NCI-H2227 (cell line): Measurements from ENCODE around the gene CTSL.
"Not testable (repeated sequence)": the region's sequence is repeated elsewhere in the genome, so short reads cannot be mapped to it uniquely, and the experiment has no call there.

Experiments
- DNase-seq: peaks from one replicate; lab custom pipeline; 2025; ENCODE audit not compliant: unreplicated experiment; lab: John Stamatoyannopoulos, UW

CTSL gene

GRCh38 chr9:87751868-87752267, 25.9 kb downstream of the CTSL start:
- DNase-seq, result no peak

- no peak for DNase-seq
Observed at GRCh38 chr9:87753313-87753712, 27.4 kb downstream of the CTSL start.

GRCh38 chr9:87758330-87758729, 32.4 kb downstream of the CTSL start:
- not testable (repeated sequence) for DNase-seq

- not testable (repeated sequence) for DNase-seq
Observed at GRCh38 chr9:87759980-87760379, 34.1 kb downstream of the CTSL start.

GRCh38 chr9:87760529-87760928, 34.6 kb downstream of the CTSL start:
- DNase-seq, result no peak

- DNase-seq, result no peak
Observed at GRCh38 chr9:87763286-87763685, 37.4 kb downstream of the CTSL start.

- DNase-seq, result no peak
Observed at GRCh38 chr9:87765521-87765920, 39.6 kb downstream of the CTSL start.

- no peak for DNase-seq
Observed at GRCh38 chr9:87766697-87767096, 40.8 kb downstream of the CTSL start.

GRCh38 chr9:87770616-87771315, 44.8 kb downstream of the CTSL start:
- no peak for DNase-seq

- DNase-seq, result no peak
Observed at GRCh38 chr9:87771316-87772006, 45.5 kb downstream of the CTSL start.

GRCh38 chr9:87776481-87777379, 50.8 kb downstream of the CTSL start:
- no peak for DNase-seq

GRCh38 chr9:87778996-87779395, 53.1 kb downstream of the CTSL start:
- DNase-seq, result no peak
